T47D (cell line): Measurements from ENCODE around the gene ATP1B1.

Experiments
- DNase-seq, 2 experiments: peaks; one replicate each; pipeline versions ENCODE4 v3.0.0 to v3.0.0-alpha.2; 2011 to 2012; ENCODE audit warnings: low read depth in 1 of 2, low spot score in 1 of 2
- JUND ChIP-seq: IDR thresholded peaks from 2 replicates; pipeline ENCODE4 v1.6.1; 2012; ENCODE audit warnings: low read depth
- in situ Hi-C: cut with HindIII; loops from 2 replicates; pipeline ENCODE4 v1.10.0; 2016; ENCODE audit warnings: low sequenced_read_pairs, low pct_unique_long_range_greater_than_20kb

ATP1B1 gene

GRCh38 chr1:169106095-169106920 lies at the start of gene ATP1B1:
Gene ATP1B1 (plus strand): TSS chr1:169106690. CDS start chr1:169106830, 140 bp downstream.
- no peak for TF ChIP-seq JUND
- in situ Hi-C loops, result no loop called here

DNA sequence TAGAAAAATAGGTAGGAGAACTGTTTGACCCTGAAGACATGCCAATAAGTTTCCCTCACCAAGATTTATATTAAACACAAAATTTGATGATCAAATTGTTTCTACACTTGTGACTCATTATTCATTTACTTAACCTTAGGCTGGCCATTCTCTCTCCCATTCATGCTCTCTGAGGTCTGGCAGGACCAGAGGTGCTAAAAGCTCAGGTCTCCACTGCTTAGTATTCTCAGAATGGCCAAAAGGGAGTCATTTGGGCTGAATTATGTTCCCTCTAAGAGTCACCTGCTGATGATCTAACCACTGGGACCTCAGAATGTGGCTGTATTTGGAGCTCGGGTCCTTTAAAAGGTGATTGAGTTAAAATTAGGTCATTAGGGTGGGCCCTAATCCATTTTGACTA lies 47.1 kb upstream of the ATP1B1 start:
- DNase-seq, result no peak
- in situ Hi-C loops, result no loop called here
- no peak for TF ChIP-seq JUND

More at GRCh38 chr1:169106095-169106920, at the start of gene ATP1B1:
- peak; percentile 95 to 99 for DNase-seq

- in situ Hi-C loops, result no loop called here
- DNase-seq, result peak in 1 of 2 experiments; percentile 30
- TF ChIP-seq JUND, result no peak
Measured at GRCh38 chr1:169060043-169060722, 46.3 kb upstream of the ATP1B1 start.

DNA sequence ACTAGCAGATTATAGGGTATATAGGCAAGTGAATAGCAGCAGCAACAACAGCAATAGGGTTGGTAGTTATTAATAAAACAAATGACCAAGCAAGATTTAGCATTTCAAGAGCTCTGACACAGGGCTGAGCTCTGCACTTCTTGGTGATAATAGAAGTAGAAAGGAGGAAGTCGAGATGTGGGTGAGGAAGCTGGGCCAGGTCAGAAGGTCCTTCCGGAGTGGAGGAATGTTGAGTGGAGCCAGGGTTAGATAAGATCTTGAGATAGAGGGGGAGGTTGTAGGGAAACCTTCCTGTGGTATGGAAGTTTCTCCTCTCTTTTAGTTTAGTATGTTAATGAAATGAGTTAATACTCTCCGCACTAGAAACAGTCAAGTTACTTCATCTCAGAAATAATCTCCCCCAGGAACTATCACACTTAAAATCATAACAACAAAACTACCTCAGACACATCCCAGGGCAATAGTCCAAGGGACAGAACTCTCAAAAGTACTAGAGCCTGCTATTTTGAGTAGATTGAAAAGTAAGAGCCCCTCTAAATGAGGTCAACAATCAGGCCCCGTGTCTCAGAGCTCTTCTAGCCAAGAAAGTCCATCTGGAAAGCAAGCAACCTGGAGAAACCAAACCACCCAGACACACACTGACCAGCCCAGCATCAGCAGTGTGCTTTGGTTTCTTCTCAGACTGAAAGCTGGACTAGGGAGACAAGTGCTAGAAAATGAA lies 45.4 kb upstream of the ATP1B1 start:
- no peak for TF ChIP-seq JUND
- no peak for DNase-seq
- in situ Hi-C loops, result no loop called here

GRCh38 chr1:169062152-169062551 lies 44.3 kb upstream of the ATP1B1 start:
- in situ Hi-C loops, result no loop called here
- DNase-seq, result no peak
- no peak for TF ChIP-seq JUND

GRCh38 chr1:169064103-169064502 lies 42.4 kb upstream of the ATP1B1 start:
- no peak for TF ChIP-seq JUND
- no peak for DNase-seq

GRCh38 chr1:169070547-169070946 lies 35.9 kb upstream of the ATP1B1 start:
- TF ChIP-seq JUND, result no peak
- peak in 1 of 2 experiments; percentile 81 for DNase-seq
- in situ Hi-C loops, result no loop called here

More at GRCh38 chr1:169064103-169064502, 42.4 kb upstream of the ATP1B1 start:
- in situ Hi-C loops, result no loop called here

- DNase-seq, result no peak
- TF ChIP-seq JUND, result no peak
- in situ Hi-C loops, result no loop called here
Measured at GRCh38 chr1:169070958-169071357, 35.5 kb upstream of the ATP1B1 start.

DNA sequence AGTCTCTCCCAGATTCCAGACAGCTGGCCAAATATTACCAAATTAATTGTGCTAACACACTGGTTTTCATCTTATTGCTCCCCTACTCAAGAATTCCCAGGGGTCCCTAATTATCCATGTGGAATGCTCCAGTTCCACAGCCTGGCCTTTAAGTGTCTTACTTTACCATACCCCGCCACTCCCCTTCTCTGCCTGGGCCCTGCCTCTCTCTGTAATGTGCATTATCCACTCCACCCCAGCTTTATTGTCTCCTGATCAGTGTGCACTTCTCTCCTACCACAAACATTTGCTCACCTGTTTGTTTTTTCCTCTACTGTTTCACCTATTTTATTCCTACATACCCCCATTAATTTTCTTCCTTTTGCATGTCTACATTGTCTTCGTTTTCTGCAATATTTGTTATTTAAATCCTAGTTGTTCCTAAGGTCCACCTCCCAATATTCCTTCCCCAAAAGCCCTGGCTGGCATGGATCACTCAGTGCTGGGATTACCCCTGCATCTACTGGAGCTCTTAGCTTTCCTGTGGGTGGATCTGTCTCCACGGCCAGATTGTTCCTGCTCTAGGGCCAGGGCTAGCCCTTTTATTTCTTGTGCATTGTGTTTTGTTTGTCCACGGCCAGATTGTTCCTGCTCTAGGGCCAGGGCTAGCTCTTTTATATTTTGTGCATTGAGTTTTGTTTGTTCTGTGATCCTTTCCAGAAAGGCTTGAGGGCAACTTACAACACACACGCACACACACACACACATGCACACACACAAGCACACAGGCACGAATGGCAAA lies 33.4 kb upstream of the ATP1B1 start:
- in situ Hi-C loops, result no loop called here
- no peak for TF ChIP-seq JUND
- peak in 1 of 2 experiments; percentile 85 for DNase-seq

DNA sequence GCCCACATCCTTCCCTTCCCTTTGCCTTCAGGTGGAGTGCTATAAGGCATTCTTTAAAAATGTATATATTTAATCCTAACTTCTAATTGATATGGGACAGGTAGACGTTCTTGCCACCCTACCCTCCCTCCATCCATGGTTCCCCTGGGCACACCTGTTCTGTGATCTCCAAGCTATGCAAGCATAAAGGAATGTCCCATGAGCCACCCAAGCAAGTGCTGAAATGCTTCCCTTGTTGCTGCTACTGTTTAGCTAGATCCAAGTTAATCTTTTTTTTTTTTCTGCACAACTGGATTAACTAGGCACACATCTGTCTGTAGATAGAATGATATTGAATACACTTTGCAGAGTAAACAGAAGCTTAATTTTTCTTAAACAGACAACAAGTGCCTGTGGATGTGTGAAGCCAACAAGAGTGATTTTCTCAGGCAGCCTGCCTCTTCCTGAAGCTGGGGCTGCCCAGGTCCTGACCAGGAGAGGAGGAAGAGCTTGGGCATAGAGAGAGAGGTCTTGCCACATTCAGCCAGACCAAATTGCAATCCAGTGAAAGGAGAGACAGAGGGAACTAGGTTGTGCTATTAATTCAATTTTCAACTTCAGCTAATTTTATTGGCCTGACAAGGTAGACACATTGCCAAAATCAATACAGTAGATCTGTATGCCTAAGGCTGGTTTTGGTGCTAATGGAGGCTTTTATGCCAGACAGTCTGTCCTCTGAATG lies 28.2 kb upstream of the ATP1B1 start:
- in situ Hi-C loops, result no loop called here
- no peak for TF ChIP-seq JUND
- DNase-seq, result peak in 1 of 2 experiments; percentile 55

GRCh38 chr1:169081503-169082123 lies 24.9 kb upstream of the ATP1B1 start:
- in situ Hi-C loops, result no loop called here
- TF ChIP-seq JUND, result no peak
- no peak for DNase-seq
